CD14-positive monocyte (primary cell): ENCODE results near the gene ZBTB47. TPM values are rescaled to one million over a fixed set of nuclear protein-coding genes. Genes with fewer than 3 reads are reported as not detected.

Experiments
- DNase-seq, 3 donors: peaks; one replicate each; pipeline ENCODE4 v3.0.0-alpha.2; 2011 to 2022
- H2AFZ ChIP-seq: 2 replicates; pipeline ENCODE4 v1.6.0; 2012; ENCODE audit warnings: mild to moderate bottlenecking, low read depth, low read length, inconsistent platforms; ENCODE audit not compliant: insufficient read depth, poor library complexity, severe bottlenecking
- H3K27ac ChIP-seq, 2 donors: 1 replicate in 1 of 2; 2 replicates in 1 of 2; pipeline ENCODE4 v1.5.1; 2012 to 2013; ENCODE audit warnings: low read length in 2 of 2, control low read depth in 1 of 2, inconsistent platforms in 1 of 2, low read depth in 1 of 2, mild to moderate bottlenecking in 1 of 2
- H3K27me3 ChIP-seq, 2 donors: one replicate each; pipeline versions ENCODE4 v1.6.0 to v1.6.1; 2011 to 2013; ENCODE audit warnings: low read length in 2 of 2; ENCODE audit not compliant: control insufficient read depth in 2 of 2, insufficient read depth in 2 of 2
- H3K36me3 ChIP-seq, 2 donors: replicated peaks in 1 of 2; 1 replicate in 1 of 2; 2 replicates in 1 of 2; pipeline versions ENCODE4 v1.5.1 to v1.6.1; 2012 to 2013; ENCODE audit warnings: low read length in 2 of 2, control low read depth in 1 of 2, inconsistent platforms in 1 of 2, mild to moderate bottlenecking in 1 of 2; ENCODE audit not compliant: insufficient read depth in 2 of 2, control insufficient read depth in 1 of 2
- H3K4me1 ChIP-seq, 2 donors: 1 replicate in 1 of 2; 2 replicates in 1 of 2; pipeline versions ENCODE4 v1.5.1 to v1.6.1; 2012 to 2013; ENCODE audit warnings: low read length in 2 of 2, control low read depth in 1 of 2, inconsistent platforms in 1 of 2, mild to moderate bottlenecking in 1 of 2, moderate library complexity in 1 of 2; ENCODE audit not compliant: insufficient read depth in 2 of 2, control insufficient read depth in 1 of 2
- H3K4me2 ChIP-seq: replicated peaks from 2 replicates; pipeline ENCODE3; 2012; ENCODE audit warnings: low read length, moderate library complexity, mild to moderate bottlenecking; ENCODE audit not compliant: poor library complexity, severe bottlenecking; ENCODE audit errors: extremely low read depth
- H3K4me3 ChIP-seq, 3 experiments: fragments of 200-600 bp in 1 of 3; sonication (generic) in 1 of 3; replicated peaks in 1 of 3; 1 replicate in 2 of 3; 2 replicates in 1 of 3; pipeline ENCODE4 v1.5.1; 2011 to 2013; ENCODE audit warnings: low read length in 3 of 3, mild to moderate bottlenecking in 3 of 3, control low read depth in 2 of 3, low read depth in 2 of 3, inconsistent platforms in 1 of 3, moderate library complexity in 1 of 3
- H3K79me2 ChIP-seq: 2 replicates; pipeline ENCODE4 v1.6.0; 2012; ENCODE audit warnings: mild to moderate bottlenecking, control low read depth, inconsistent platforms, low read length, moderate library complexity; ENCODE audit not compliant: insufficient read depth
- H3K9ac ChIP-seq: 2 replicates; pipeline ENCODE4 v1.6.0; 2017; ENCODE audit warnings: low read length, mild to moderate bottlenecking; ENCODE audit not compliant: insufficient read depth, poor library complexity, severe bottlenecking
- H3K9me3 ChIP-seq, 2 donors: replicated peaks in 1 of 2; 1 replicate in 1 of 2; 2 replicates in 1 of 2; pipeline versions ENCODE4 v1.5.1 to v1.6.1; 2012 to 2013; ENCODE audit warnings: low read length in 2 of 2, control low read depth in 1 of 2; ENCODE audit not compliant: control insufficient read depth in 1 of 2, insufficient read depth in 1 of 2
- H4K20me1 ChIP-seq: 2 replicates; pipeline ENCODE4 v1.6.0; 2012; ENCODE audit warnings: mild to moderate bottlenecking, low read length, control low read depth, moderate library complexity; ENCODE audit not compliant: insufficient read depth
- H3K27ac Mint-ChIP-seq, 7 donors: one replicate each; pipeline ENCODE4 v1.8.0; 2020; ENCODE audit warnings: mild to moderate bottlenecking in 7 of 7, mixed read lengths in 7 of 7, moderate library complexity in 6 of 7, inconsistent platforms in 2 of 7
- H3K27me3 Mint-ChIP-seq, 3 donors: one replicate each; pipeline ENCODE4 v1.8.0; 2021 to 2022; ENCODE audit warnings: low read depth in 3 of 3, mild to moderate bottlenecking in 3 of 3, mixed read lengths in 3 of 3, moderate library complexity in 3 of 3, inconsistent platforms in 1 of 3
- H3K36me3 Mint-ChIP-seq, 2 donors: one replicate each; pipeline ENCODE4 v1.8.0; 2020; ENCODE audit warnings: mixed read lengths in 2 of 2, inconsistent platforms in 1 of 2, mild to moderate bottlenecking in 1 of 2
- H3K4me1 Mint-ChIP-seq: one replicate; pipeline ENCODE4 v1.8.0; 2020; ENCODE audit warnings: mild to moderate bottlenecking, mixed read lengths
- H3K4me3 Mint-ChIP-seq, 2 donors: one replicate each; pipeline ENCODE4 v1.8.0; 2020; ENCODE audit warnings: mild to moderate bottlenecking in 2 of 2, mixed read lengths in 2 of 2, moderate library complexity in 1 of 2
- H3K9me3 Mint-ChIP-seq, 7 donors: one replicate each; pipeline ENCODE4 v1.8.0; 2020 to 2022; ENCODE audit warnings: mixed read lengths in 7 of 7, mild to moderate bottlenecking in 6 of 7, moderate library complexity in 6 of 7, inconsistent platforms in 2 of 7
- WGBS: methylation state at CpG from one replicate; pipeline ENCODE4 v1.1.5; 2013; ENCODE audit warnings: missing lambda C conversion rate; ENCODE audit not compliant: insufficient coverage; 5-methylcytosine and 5-hydroxymethylcytosine counted together
- intact Hi-C, 2 donors: fragments of 100-400 bp; cut with micrococcal nuclease; formaldehyde crosslinking; loops; one replicate each; pipeline versions ENCODE4 v1.15.0 to v1.15.1; 2023
- polyA plus RNA-seq, 3 donors: library from polyadenylated mRNA; depleted of rRNA in 1 of 3; unstranded in 2 of 3; stranded (reverse) in 1 of 3; fragments of 300-500 nt in 2 of 3; fragments of >200 nt in 1 of 3; fragmentation: Illumina TruSeq in 2 of 3; gene quantifications; 1 replicate in 2 of 3; 2 replicates in 1 of 3; pipeline ENCODE4 v1.2.3, GENCODE V29; 2012 to 2021
- TF ChIP-seq, protein P1 (sequence below): fragments of 200-600 bp; IDR thresholded peaks from one replicate; pipeline ENCODE4 v1.8.0; 2022; ENCODE audit warnings: antibody characterized with exemption, mild to moderate bottlenecking

ZBTB47 gene
- polyA plus RNA-seq, 3 donors, result 0.35 to 9.8 (median 0.41) TPM

- intact Hi-C loops, result no loop called here
Measured at GRCh38 chr3:42637001-42637400, 16.5 kb upstream of the ZBTB47 start.

GRCh38 chr3:42638339-42638842, 15.1 kb upstream of the ZBTB47 start:
- Histone ChIP-seq H2AFZ (no peak overlapping the region), H3K27me3 (no peaks in the 10 kb centered on the region), H3K4me2 (no peak overlapping the region), H3K4me3 (no peak overlapping the region), H4K20me1 (peaks cover 88% of the 10 kb centered on the region), H3K27ac (peak overlapping the region in 1 of 2 donors; percentile 54), H3K36me3 (peaks cover 87 to 97% of the 10 kb centered on the region in 2 donors), H3K79me2 (peaks cover 54% of the 10 kb centered on the region), H3K9me3 (no peaks in the 10 kb centered on the region), H3K4me1 (no peaks in the 10 kb centered on the region), H3K9ac (no peak overlapping the region)
- Mint-ChIP-seq H3K27me3 (no peaks in the 10 kb centered on the region), H3K36me3 (peaks cover 47 to 58% of the 10 kb centered on the region in 2 donors), H3K4me1 (peaks cover 2% of the 10 kb centered on the region), H3K27ac (no peak overlapping the region), H3K4me3 (no peak overlapping the region), H3K9me3 (no peaks in the 10 kb centered on the region)
- no peak for DNase-seq
- intact Hi-C loops, result no loop called here
- WGBS, result no CpG with 5 or more reads among the region's 6 CpGs
- TF ChIP-seq, protein P1, sequence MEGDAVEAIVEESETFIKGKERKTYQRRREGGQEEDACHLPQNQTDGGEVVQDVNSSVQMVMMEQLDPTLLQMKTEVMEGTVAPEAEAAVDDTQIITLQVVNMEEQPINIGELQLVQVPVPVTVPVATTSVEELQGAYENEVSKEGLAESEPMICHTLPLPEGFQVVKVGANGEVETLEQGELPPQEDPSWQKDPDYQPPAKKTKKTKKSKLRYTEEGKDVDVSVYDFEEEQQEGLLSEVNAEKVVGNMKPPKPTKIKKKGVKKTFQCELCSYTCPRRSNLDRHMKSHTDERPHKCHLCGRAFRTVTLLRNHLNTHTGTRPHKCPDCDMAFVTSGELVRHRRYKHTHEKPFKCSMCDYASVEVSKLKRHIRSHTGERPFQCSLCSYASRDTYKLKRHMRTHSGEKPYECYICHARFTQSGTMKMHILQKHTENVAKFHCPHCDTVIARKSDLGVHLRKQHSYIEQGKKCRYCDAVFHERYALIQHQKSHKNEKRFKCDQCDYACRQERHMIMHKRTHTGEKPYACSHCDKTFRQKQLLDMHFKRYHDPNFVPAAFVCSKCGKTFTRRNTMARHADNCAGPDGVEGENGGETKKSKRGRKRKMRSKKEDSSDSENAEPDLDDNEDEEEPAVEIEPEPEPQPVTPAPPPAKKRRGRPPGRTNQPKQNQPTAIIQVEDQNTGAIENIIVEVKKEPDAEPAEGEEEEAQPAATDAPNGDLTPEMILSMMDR, result no peak

More at GRCh38 chr3:42637001-42637400, 16.5 kb upstream of the ZBTB47 start:
- no peak for DNase-seq
- no peaks in the 10 kb centered on the region for H3K9me3 Mint-ChIP-seq
- Histone ChIP-seq H3K27ac (peak overlapping the region in 1 of 2 donors; percentile 34), H3K9me3 (no peaks in the 10 kb centered on the region), H4K20me1 (peaks cover 82% of the 10 kb centered on the region), H3K27me3 (no peaks in the 10 kb centered on the region), H3K9ac (no peak overlapping the region), H3K4me3 (no peak overlapping the region), H2AFZ (no peak overlapping the region), H3K36me3 (peaks cover 89 to 97% of the 10 kb centered on the region in 2 donors), H3K79me2 (peaks cover 42% of the 10 kb centered on the region), H3K4me2 (no peak overlapping the region), H3K4me1 (no peaks in the 10 kb centered on the region)
- no peak overlapping the region for H3K27ac Mint-ChIP-seq
- peaks cover 46 to 58% of the 10 kb centered on the region in 2 donors for H3K36me3 Mint-ChIP-seq
- peaks cover 2% of the 10 kb centered on the region for H3K4me1 Mint-ChIP-seq
- H3K27me3 Mint-ChIP-seq, result no peaks in the 10 kb centered on the region
- 100% methylated on average over 2 of the region's 6 CpGs for WGBS
- no peak overlapping the region for H3K4me3 Mint-ChIP-seq
- TF ChIP-seq, protein P1, result no peak
